GM12872 (cell line): ENCODE measurements around the gene ATG2B.

Source experiments
- CTCF ChIP-seq: IDR thresholded peaks from 3 replicates; pipeline ENCODE4 v1.5.1; 2011; ENCODE audit warnings: low read depth, mild to moderate bottlenecking, low read length, moderate library complexity; ENCODE audit not compliant: insufficient read depth

ATG2B gene

GRCh38 chr14:96338551-96338950 lies 24.6 kb downstream of the ATG2B start:
- no peak for TF ChIP-seq CTCF

- TF ChIP-seq CTCF = no peak
These were observed 38.9 kb downstream of the ATG2B start for GRCh38 chr14:96324219-96324618.

GRCh38 chr14:96320605-96321004 lies 42.5 kb downstream of the ATG2B start:
- TF ChIP-seq CTCF = no peak

GRCh38 chr14:96318836-96319235 lies 44.3 kb downstream of the ATG2B start:
- TF ChIP-seq CTCF = no peak

- TF ChIP-seq CTCF = no peak
These were observed 47.1 kb downstream of the ATG2B start for GRCh38 chr14:96316087-96316486.

- TF ChIP-seq CTCF = no peak
These were observed 52.2 kb downstream of the ATG2B start for GRCh38 chr14:96310906-96311305.

- TF ChIP-seq CTCF = 0 out of 3 replicates have a peak, but pooled peaks have one; percentile 3
These were observed 53.2 kb downstream of the ATG2B start for GRCh38 chr14:96309896-96310330.
